Measurements from ENCODE around the gene CFAP99.

DNA sequence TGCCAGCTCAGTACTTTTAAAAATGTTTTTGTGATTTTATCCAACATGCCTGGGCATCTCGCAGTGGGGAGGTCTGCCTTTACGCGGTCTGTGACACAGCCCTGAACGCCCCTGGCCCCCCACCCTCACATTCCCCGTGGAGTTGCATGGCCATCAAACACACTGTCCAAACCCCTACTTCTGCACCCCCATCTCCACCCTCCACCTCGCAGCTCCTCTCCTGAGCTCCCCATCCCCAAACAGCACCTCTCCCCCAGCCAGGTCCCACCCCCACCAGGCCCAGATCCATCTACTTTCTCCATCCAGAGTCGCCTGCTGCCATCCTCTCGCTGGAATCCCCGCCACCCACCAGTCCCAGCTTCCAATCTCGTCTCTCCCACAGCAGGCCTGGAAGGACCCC is 9.8 kb upstream of the CFAP99 start:
- TF ChIP-seq, protein P1, sequence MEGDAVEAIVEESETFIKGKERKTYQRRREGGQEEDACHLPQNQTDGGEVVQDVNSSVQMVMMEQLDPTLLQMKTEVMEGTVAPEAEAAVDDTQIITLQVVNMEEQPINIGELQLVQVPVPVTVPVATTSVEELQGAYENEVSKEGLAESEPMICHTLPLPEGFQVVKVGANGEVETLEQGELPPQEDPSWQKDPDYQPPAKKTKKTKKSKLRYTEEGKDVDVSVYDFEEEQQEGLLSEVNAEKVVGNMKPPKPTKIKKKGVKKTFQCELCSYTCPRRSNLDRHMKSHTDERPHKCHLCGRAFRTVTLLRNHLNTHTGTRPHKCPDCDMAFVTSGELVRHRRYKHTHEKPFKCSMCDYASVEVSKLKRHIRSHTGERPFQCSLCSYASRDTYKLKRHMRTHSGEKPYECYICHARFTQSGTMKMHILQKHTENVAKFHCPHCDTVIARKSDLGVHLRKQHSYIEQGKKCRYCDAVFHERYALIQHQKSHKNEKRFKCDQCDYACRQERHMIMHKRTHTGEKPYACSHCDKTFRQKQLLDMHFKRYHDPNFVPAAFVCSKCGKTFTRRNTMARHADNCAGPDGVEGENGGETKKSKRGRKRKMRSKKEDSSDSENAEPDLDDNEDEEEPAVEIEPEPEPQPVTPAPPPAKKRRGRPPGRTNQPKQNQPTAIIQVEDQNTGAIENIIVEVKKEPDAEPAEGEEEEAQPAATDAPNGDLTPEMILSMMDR (IDR thresholded peaks at IDR 0.05) = no peak
- TF ChIP-seq POLR2A (IDR thresholded peaks at IDR 0.05) = no peak
